ENCODE data around the gene GNG4.
A peak's percentile ranks its signal among the peaks of the same experiment; 100 is the strongest.

GNG4 gene

DNA sequence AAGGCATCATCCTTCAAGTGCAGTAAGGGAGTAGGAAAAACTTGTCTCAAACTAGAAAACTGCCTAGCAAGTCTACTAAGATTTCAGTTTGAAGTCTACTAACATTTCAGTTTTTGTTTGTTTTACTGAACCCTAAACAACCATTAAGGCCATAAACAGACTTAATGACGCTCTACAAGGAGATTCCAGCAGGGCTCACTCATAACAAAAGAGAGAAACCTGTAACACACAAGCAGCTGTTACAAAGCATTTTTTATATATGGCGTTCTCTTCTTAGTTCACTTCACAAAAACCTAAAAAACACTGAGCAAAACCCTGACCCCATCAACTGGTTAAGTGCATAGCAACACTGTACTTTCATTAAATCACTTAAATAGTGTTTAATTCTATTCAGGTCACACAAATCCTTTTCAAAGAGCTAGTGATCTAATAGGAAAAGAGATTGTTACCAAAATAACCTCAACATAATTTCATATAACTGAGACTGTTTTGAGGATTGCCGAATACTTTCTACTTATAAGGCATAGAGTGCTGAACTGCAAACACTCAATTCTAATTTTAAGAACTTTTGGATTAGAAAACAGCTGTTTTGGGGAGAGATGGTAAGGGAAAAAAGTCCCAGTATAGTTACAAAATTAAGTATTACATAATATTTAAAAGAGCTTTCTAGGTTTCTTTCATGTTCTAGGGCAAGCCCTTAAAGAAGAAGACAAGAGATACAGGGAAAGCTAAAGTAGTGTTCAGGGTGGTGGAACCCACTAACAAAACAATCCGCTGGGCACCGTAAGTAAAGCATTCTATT, 146.8 kb downstream of the GNG4 start:
- H3K27ac ChIP-seq, result peak overlapping the region; percentile 100
- peak overlapping the region; percentile 61 for H3K4me3 ChIP-seq (IDR thresholded peaks at IDR 0.05; ENCODE audit: insufficient read depth, low read depth, low read length)
- H3K4me1 ChIP-seq (ENCODE audit: low read depth, poor library complexity, severe bottlenecking), result peaks cover 31% of the 10 kb centered on the region
- H3K27me3 ChIP-seq (ENCODE audit: insufficient read depth, low read depth), result no peaks in the 10 kb centered on the region
- no peaks in the 10 kb centered on the region for H3K36me3 ChIP-seq (ENCODE audit: insufficient read depth)
- H2AFZ ChIP-seq (ENCODE audit: low read depth), result peak overlapping the region; percentile 62
- TF ChIP-seq, protein P1, sequence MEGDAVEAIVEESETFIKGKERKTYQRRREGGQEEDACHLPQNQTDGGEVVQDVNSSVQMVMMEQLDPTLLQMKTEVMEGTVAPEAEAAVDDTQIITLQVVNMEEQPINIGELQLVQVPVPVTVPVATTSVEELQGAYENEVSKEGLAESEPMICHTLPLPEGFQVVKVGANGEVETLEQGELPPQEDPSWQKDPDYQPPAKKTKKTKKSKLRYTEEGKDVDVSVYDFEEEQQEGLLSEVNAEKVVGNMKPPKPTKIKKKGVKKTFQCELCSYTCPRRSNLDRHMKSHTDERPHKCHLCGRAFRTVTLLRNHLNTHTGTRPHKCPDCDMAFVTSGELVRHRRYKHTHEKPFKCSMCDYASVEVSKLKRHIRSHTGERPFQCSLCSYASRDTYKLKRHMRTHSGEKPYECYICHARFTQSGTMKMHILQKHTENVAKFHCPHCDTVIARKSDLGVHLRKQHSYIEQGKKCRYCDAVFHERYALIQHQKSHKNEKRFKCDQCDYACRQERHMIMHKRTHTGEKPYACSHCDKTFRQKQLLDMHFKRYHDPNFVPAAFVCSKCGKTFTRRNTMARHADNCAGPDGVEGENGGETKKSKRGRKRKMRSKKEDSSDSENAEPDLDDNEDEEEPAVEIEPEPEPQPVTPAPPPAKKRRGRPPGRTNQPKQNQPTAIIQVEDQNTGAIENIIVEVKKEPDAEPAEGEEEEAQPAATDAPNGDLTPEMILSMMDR (conservative IDR thresholded peaks at IDR 0.05; ENCODE audit: low read depth, low read length), result no peak
- peak overlapping the region; percentile 100; the same call in 1 of the 2 replicates for H3K9ac ChIP-seq
- H3K4me2 ChIP-seq, result peak overlapping the region; percentile 63
- H3K79me2 ChIP-seq (ENCODE audit: insufficient read depth, low read depth), result peaks cover 58% of the 10 kb centered on the region
- peaks cover 5% of the 10 kb centered on the region; the same call in 1 of the 2 replicates for H4K20me1 ChIP-seq (ENCODE audit: insufficient read depth)

DNA sequence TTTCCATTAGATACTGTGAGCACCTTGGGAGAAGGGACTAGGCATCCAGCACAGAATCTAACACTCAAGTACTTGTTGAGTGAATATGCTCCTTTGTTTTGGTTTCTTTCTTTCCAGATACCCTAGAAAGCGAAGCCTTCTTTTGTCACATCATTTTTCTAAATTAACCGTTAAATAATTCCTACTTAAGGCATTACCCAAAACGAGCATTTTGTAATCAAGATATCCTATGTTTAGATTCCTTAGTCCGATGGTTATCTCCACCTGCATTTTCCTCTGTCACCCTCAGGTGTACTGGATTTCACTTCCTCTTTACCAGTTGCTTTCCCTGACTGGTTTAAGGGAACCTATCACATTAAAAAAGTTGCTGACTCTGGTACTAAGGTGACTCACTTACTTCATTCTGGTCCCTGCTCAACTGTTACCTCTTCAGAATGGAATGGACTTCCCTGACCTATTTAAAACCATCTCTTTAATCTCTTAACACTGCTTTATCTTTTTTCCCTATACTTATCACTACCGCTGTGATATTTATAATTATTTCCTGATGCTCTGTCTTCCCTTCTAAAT, 148.5 kb downstream of the GNG4 start:
- Histone ChIP-seq H3K4me2 (peak overlapping the region; percentile 63; the same call in 1 of the 2 replicates), H3K4me1 (ENCODE audit: low read depth, poor library complexity, severe bottlenecking) (peaks cover 27% of the 10 kb centered on the region), H3K9ac (no peak overlapping the region), H3K27ac (no peak overlapping the region), H2AFZ (ENCODE audit: low read depth) (no peak overlapping the region), H3K27me3 (ENCODE audit: insufficient read depth, low read depth) (no peaks in the 10 kb centered on the region), H3K4me3 (IDR thresholded peaks at IDR 0.05; ENCODE audit: insufficient read depth, low read depth, low read length) (no peak overlapping the region), H3K36me3 (ENCODE audit: insufficient read depth) (no peaks in the 10 kb centered on the region), H3K79me2 (ENCODE audit: insufficient read depth, low read depth) (peaks cover 73% of the 10 kb centered on the region), H4K20me1 (ENCODE audit: insufficient read depth) (peaks cover 5% of the 10 kb centered on the region; the same call in 1 of the 2 replicates)
- TF ChIP-seq, protein P1 (conservative IDR thresholded peaks at IDR 0.05; ENCODE audit: low read depth, low read length), result no peak
